NCI-H2107 treated with DMSO at 0.1 percent for 48 hours (cell line): ENCODE measurements around the gene LONP2.
"Not testable (repeated sequence)": the region's sequence is repeated elsewhere in the genome, so short reads cannot be mapped to it uniquely, and the experiment has no call there.

Source experiments
- DNase-seq: peaks from one replicate; lab custom pipeline; 2025; ENCODE audit not compliant: unreplicated experiment; lab: John Stamatoyannopoulos, UW

The LONP2 gene

DNA sequence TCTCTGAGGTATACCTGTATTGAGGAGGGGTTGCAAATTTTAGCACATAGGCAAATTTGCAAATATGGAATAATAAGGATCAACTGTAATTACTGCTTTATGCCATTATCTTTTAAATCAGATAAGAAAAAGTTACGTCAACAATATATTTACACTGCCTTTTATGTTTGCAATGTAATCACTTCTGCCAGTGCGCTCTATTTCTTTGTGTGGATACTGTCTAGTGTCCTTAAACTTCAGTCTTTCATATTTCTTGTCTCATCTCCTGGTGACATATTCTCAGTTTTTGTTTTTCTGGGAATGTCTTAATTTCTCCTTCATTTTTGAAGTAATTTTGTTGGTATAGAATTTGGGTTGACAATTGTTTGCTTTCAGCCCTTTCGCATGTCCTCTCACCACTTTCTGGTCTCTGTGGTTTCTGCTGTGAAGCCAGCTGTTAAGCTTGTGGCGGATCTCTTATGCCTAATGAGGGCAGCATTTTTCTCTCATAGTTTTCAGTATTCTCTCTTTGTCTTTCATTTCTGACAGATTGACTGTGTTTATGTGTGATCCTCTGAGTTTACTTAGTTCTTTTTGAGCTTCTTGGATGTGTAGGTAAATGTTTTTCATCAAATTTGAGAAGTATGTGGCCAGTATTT lies 40.8 kb downstream of the LONP2 start:
- no peak for DNase-seq

DNA sequence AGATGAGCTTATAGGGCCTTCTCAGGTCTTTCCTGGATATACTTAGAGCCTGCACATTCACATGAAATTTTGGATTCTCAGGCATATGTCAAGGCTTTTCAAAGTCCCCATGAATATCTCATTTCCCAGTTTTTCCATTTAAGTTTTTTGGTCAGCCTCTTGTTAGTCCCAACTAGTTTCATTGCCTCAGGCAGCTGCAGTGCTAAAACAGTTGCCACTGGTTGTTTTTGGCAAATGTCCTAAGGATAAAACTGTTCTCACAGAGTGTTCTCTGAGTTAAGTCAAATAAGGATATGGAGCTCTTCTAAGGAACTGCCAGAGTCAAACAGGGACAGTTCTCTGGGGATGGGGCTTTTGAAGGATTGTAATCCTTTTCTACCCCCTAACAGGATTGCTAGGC lies 43.1 kb downstream of the LONP2 start:
- no peak for DNase-seq

DNA sequence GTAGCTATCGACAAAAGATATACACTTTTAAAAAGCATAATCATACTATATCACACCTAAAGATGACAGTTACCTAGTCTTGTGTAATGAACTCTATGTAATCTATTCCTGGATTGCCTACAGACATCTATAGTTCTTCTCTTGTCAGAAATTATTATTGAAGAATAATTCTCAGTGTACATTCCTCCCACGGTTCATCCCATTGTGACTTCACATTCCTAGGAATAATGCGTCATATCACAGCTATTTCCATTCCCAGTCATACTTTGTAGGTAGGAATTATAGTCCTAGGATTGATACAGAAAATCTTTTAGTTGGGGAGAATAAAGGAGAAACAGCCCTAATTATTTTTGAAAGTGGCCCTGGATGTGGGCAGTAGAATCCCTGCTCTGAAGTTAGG lies 47.2 kb downstream of the LONP2 start:
- no peak for DNase-seq

DNA sequence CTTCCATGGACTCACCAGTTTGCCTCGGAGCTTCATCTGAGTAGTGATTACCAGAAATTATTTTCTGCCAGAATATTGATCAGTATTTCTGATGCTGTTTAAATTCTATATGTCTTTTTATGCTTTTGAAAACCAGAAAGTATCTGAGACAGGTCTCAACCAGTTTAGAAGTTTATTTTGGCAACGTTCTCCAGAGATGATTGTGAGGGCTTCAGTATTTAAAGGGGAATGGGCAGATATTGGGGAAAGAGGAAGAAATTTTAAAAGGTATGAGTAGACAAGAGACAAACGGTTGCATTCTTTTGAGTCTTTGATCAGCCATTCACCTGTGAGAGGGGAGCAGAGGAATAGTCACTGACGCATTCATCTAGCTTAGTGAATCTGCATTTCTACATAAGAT lies 47.7 kb downstream of the LONP2 start:
- DNase-seq: no peak

DNA sequence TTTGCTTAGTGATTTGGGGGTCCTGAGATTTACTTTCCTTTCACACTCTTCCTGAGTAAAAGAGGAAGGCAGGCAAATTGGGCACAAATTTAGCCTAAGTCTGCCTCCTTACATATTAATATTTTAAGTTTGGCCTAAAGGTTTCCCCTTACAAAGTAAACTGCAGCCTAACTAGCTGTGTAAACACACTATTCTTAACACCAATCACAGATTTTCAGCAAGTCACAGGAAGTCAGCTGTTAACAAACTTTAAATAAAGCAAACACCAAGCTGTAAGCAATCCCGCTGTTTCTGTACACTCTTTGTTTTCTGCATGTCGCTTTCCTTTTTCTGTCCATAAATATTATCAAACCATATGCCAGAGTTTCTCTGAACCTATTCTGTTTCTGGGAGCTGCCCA lies 48.4 kb downstream of the LONP2 start:
- DNase-seq: no peak

DNA sequence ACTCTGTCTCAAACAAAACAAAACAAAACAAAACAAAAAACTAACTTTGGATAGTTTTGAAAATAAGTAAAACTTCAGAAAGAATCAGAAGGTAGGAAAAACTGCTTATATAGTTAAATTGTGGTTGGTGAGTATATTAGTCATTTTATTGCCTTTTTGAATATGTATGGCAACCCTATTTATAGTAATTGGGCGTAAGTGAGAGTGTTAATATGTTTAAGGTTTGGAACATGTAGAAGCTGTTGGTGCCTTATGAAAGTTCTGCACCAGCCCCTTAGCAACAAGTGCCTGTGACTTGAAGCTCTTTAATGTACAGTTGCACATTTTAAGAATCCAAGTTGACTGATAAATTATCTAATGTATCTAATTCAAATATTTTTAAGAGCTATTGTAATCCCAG lies 50.6 kb downstream of the LONP2 start:
- no peak for DNase-seq

DNA sequence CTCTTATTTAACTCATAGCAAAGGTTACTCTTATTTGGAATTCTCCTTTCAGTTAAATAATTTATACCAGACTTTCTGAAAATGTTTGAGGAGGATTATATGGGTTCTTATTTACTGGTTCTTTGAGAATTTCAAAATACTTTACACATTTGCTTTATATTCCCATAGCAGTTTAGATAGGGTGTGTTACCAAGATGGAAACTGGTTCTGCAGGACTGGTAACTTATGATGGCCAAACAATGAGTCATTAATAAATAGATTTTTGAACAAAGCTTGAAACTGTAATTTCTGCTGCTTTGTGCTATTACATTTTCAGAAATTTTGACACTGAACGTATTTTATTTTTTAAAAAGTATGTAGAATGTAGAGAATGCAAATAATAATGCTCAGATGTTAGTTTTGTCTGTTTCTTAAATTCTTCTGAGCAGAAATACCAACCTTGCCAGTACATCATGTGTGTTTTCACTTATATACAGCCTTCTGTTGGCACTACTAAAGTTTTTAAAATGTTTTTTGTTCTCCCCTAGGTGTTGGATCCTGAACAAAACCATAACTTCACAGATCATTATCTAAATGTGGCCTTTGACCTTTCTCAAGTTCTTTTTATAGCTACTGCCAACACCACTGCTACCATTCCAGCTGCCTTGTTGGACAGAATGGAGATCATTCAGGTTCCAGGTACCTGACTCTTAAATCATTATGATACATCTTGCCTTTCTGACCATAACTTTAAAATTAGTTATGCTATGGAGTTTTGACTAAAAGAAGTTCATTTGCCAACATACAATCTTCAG lies 51.6 kb downstream of the LONP2 start:
- DNase-seq: no peak

DNA sequence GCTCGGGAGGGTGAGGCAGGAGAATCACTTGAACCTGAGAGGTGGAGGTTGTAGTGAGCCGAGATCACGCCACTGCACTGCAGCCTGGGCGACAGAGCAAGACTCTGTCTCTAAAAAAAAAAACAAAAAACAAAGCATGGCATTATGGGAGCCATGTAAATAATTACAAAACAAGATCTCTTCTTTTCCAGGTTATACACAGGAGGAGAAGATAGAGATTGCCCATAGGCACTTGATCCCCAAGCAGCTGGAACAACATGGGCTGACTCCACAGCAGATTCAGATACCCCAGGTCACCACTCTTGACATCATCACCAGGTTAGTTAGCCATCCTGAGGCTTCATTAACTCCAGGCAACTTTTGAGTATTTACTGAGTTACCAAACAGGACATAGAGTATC lies 55.4 kb downstream of the LONP2 start:
- no peak for DNase-seq

DNA sequence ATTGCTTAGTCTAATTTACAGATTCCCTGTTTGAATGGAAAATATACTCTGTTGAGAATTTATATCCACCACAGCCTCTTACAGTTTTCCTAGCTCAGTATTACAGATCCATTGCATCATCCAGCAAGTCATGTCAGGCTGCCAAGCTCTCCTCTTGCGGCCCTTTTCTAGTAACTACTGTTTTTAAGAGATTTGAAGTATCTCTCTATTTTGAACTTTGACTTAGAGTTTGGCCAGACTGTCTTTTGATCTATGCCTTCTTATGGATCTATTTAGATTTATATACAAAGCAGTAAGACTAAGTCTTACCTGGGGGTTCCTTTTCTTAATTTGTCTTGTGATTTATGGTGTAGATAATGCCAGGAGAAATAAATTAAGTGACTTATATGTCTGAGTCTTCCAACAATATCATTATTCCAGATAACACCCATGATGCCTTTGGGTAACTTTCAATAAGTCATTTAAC lies 56.3 kb downstream of the LONP2 start:
- peak; percentile 19 for DNase-seq

DNA sequence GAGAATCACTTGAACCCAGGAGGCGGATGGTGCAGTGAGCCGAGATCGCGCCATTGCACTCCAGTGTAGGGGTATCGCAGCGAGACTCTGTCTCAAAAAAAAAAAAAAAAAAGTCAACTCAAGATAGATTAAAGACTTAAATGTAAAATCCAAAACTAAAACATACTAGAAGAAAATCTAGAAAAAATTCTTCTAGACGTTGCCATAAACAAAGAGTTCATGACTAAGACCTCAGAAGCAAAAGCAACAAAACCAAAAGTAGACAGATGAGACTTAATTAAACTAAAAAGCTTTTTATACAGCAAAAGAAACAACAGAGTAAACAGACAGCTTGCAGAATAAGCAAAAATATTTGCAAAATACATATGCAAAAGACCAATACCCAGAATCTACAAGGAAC lies 64.4 kb downstream of the LONP2 start:
- DNase-seq: no peak

DNA sequence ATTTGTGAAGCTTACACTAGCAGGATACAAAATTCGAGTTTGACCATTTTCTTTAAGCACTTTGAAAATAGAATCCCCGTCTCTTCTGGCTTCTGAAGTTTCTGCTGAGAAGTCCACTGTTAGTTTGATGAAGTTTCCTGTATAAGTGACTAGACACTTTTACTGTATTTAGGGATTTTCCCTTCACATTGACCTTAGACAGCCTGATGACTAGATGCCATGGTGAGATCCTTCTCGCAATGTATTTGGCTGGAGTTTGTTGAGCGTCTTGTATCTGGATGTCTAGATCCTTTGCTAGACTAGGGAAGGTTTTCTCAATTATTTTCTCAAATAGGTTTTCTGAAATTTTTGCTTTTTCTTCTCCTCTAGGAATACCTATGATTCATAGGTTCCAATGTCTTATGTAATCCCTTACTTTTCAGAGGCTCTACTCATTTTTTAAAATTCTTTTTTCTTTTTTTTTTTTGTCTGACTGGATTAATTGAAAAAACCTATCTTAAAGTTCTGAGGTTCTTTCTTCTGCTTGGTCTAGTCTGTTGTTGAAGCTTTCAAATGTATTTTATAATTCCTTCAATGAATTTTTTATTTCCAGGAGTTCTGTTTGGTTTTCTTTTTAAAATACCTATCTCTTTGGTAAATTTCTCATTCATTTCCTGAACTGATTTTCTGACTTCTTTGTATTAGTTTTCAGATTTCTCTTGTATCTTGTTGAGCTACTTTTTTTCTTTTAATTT lies 67.0 kb downstream of the LONP2 start:
- no peak for DNase-seq

DNA sequence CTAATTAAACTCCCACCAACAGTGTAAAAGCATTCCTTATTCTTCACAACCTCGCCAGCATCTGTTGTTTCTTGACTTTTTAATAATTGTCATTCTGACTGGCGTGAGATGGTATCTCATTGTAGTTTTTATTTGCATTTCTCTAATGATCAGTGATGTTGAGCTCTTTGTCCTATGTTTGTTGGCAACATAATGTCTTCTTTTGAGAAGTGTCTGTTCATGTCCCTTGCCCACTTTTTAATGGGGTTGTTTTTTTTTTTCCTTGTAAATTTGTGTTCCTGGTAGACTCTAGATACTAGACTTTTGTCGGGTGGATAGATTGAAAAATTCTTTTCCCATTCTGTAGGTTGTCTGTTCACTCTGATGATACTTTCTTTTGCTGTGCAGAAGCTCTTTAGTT lies 69.8 kb downstream of the LONP2 start:
- DNase-seq: not testable (repeated sequence)

DNA sequence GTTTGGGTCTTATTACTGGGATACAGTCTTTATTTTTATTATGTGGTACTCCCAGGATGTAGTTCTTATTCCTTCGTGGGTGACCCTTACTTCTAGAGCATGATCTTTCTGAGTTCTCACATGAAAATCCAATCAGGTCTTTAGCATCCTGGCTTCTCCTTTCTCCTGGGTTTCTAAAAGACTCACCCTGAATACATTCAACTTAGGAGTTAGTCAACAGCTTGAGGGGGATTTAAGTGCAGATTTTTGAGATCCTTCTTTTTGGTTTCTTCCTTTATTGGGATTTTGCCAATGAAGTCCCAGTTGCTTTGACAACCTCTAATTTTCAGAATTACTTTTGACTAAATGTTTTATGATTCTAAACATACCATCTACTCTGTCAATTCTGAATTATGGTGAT lies 72.9 kb downstream of the LONP2 start:
- DNase-seq: no peak

DNA sequence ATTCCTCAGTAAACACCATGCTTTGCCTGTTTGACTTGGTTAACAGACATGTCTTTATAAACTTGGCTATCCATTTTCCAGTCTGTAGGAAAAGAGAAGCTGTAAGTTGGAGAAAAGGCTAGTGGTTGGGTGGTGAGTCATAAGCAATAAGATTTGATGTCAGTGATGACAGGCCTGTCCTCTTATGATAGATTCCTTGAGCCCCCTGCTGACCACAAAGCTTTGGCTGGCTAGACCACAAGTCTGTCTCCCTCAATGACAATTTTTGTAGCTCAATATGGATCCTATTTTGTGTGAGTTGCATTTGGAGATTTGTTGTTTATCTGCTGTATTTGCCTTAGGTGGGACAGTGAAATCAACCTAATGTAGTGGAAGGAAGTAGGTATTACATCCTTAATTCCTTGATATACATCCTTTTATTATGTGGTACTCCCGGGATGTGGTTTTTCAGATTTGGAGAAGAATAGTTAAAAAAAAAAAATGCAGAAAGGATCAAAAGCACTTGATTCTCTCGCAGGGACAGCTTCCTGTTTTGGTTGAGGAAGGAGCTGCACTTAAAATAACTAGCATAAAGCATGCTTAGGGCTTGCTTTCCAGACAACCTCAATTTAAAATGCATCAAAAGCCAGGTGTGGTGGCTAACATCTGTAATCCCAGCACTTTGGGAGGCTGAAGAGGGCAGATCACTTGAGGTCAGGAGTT lies 73.7 kb downstream of the LONP2 start:
- no peak for DNase-seq

DNA sequence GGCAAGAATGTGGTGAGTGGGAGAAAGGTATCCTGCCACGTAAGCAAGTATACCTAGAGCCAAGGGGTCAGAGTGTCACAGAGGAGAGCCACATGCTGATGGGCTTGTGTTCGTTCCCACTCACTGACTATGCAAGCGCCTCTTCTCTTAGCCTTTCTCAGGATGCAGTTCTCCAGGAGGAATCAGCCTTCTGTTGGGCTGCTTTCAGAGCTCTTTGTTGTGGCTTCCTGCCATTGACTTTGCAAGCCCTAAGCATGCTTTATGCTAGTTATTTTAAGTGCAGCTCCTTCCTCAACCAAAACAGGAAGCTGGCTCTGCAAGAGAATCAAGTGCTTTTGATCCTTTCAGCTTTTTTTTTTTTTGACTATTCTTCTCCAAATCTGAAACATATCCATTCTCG lies 74.5 kb downstream of the LONP2 start:
- DNase-seq: no peak

DNA sequence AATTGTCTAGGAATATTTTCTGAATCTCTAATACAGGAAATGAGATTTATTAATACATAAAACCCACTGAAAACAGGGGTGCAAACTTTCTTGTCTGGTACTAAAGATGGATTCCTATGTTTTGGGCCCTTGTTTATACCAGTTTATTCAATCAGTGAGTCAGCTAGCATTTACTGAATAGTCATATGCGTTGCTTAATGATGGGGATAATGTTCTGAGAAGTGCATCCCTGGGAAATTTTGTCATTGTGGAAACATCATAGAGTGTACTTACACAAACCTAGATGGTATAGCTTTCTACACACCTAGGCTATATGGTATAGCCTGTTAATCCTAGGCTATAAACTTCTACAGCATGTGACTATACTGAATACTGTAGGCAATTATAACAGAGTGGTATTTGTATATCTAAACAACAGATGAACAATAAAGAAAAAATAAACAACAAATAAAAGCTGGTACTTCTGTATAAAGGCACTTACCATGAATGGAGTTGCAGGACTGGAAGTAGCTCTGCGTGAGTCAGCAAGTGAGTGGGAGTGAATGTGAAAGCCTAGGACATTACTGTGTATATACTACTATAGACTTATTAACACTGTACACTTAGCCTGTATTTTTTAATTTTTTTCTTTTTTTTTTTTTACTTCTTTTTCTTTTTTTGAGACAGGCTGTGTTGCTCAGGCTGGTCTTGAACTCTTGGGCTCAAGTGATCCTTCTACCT lies 77.4 kb downstream of the LONP2 start:
- DNase-seq: no peak

DNA sequence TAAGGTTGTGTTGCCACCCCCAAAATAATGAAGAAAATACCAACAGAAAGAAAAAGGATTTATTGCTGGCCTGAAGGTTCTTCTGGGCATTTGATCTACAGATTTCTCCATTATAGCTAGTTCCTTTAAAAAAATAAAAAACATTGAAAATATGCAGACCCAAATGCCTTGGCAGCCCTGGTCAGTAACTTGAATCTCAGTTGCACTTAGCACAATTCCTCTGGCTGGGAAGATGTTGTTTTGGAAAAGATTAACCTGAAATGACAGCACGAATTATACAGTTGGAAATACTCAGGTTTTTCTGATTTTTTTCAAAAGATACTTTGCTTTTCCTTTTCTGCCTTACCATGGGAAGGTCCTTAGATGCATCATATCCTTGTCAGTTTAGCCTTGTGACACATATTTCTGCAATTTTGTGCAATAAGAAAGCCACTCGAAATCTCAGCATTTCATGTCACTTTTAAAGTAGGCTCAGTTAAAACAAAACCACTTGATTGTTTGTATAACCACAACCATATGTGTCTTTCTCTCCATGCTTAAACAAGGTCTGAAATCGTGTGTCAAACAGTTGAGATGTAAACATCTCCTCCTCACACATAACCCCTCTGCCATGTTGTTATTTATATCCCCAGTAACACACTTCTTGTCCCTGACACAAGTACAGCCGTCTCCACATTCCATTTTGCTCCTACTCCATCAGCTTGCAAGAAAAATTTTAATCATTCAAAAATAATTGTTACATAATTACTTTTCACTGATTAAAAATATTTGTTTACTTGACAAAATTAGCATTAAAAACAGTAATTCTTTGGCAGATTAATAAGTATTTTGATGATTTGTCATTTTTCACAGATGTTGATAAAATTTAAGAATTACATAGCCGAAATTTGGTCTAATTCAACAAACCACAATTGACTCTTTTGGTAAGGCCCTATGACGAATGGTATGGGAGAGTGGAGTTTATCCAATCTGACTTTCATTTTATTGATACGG lies 80.0 kb downstream of the LONP2 start:
- no peak for DNase-seq

DNA sequence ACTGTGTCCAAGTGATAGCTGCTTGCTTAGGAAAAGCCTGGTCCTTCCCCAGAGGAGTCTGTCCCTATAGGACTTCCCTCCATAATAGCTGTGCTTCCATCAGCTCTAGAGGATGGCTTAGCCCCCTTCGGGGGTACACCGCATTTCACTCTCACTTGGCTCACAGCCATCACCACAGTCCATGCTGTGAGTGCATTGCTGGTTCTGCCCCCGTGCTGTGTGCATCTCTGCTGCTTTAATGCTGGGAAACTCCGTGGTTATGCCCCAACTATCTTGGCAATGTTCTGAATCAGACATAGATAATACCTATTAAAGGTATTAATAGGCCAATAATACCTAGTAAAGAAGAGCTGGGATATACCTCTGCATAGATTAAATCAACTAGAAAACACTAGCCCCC lies 82.8 kb downstream of the LONP2 start:
- no peak for DNase-seq

DNA sequence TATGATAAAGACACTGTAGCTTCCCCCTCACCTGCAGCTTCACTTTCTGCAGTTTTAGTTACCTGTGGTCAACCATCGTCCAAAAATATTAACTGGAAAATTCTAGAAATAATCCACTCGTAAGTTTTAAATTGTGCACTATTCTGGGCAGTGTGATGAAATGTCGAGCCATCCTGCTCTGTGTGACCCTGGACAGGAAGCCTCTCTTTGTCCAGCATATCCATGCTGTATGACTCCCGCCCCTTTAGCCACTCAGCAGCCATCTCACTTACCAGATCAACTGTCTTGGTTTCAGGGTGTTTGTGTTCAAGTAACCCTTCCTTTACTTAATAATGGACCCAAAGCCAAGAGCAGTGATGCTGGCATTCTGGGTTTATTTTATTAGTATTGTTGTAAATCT lies 85.0 kb downstream of the LONP2 start:
- DNase-seq: no peak
